AG04449 (cell line): ENCODE results near the gene KIAA1958.

Experiments
- CTCF ChIA-PET: fragments of 350-600 bp; formaldehyde crosslinking; extraction: SDS; loops from one replicate; lab custom pipeline; 2021; ENCODE audit warnings: antibody characterized with exemption; lab: Yijun Ruan, JAX
- POLR2A ChIA-PET: fragments of 400-600, 350-600 bp; formaldehyde crosslinking; extraction: SDS; loops from one replicate; lab custom pipeline; 2020; ENCODE audit warnings: antibody characterized with exemption, inconsistent platforms; lab: Yijun Ruan, JAX
- DNase-seq: peaks from one replicate; pipeline ENCODE4 v3.0.0-alpha.2; 2010; ENCODE audit warnings: low read depth, low spot score
- H3K4me3 ChIP-seq: 2 replicates; pipeline ENCODE4 v1.5.1; 2011; ENCODE audit warnings: low read depth, mild to moderate bottlenecking, control low read depth, low read length
- TF ChIP-seq, protein P1 (sequence below): IDR thresholded peaks from one replicate; pipeline ENCODE4 v1.5.1; 2011; ENCODE audit warnings: mild to moderate bottlenecking, moderate library complexity, low read length, control low read depth, inconsistent platforms; ENCODE audit not compliant: insufficient read depth; ENCODE audit errors: missing control alignments

The KIAA1958 gene

DNA sequence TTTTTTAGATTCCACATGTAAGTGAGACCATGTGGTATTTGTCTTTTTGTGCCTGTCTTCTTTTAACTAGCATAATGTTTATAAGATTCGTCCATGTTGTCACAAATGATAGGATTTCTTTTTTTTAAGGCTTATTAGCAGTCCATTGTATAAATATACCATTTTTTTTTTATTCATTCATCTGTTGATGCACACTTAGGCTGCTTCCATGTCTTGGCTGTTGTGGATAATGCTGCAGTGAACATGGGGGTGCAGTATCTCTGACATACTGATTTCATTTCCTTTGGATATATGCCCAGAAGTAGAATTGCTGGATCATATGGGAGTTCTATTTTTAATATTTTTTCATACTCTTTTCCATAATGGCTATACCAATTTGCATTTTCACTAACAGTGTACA, 48.7 kb downstream of the KIAA1958 start:
- POLR2A ChIA-PET: no interaction called here
- no peak overlapping the region for H3K4me3 ChIP-seq
- TF ChIP-seq, protein P1, sequence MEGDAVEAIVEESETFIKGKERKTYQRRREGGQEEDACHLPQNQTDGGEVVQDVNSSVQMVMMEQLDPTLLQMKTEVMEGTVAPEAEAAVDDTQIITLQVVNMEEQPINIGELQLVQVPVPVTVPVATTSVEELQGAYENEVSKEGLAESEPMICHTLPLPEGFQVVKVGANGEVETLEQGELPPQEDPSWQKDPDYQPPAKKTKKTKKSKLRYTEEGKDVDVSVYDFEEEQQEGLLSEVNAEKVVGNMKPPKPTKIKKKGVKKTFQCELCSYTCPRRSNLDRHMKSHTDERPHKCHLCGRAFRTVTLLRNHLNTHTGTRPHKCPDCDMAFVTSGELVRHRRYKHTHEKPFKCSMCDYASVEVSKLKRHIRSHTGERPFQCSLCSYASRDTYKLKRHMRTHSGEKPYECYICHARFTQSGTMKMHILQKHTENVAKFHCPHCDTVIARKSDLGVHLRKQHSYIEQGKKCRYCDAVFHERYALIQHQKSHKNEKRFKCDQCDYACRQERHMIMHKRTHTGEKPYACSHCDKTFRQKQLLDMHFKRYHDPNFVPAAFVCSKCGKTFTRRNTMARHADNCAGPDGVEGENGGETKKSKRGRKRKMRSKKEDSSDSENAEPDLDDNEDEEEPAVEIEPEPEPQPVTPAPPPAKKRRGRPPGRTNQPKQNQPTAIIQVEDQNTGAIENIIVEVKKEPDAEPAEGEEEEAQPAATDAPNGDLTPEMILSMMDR: no peak

DNA sequence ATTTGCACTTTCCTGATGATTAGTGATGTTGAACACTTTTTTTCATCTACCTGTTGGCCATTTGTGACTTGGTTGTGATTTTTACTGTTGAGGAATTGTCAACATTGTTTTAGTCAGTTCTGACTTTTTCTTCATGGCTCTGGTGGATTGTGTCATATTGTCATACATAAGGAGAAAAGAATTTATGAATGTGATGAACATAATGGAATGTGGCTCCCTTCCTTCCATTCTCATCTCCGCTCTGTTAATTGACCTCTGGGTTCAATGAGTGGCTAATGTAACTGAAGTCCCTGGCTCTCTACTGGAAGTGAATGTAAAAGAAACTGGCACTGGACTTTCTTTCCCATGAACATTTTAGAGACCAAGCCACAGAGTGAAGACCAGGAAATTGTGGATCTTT, 49.2 kb downstream of the KIAA1958 start:
- no peak overlapping the region for H3K4me3 ChIP-seq
- no peak for DNase-seq
- TF ChIP-seq, protein P1: no peak
- ChIA-PET POLR2A (interaction anchor here (0.6 kb wide), 1 partner anchor 33 kb away, joined by 3 read pairs; no protein-coding TSS in a partner anchor), CTCF (no interaction called here)

More for the DNA sequence above, 48.7 kb downstream of the KIAA1958 start:
- DNase-seq: no peak
- CTCF ChIA-PET: no interaction called here

DNA sequence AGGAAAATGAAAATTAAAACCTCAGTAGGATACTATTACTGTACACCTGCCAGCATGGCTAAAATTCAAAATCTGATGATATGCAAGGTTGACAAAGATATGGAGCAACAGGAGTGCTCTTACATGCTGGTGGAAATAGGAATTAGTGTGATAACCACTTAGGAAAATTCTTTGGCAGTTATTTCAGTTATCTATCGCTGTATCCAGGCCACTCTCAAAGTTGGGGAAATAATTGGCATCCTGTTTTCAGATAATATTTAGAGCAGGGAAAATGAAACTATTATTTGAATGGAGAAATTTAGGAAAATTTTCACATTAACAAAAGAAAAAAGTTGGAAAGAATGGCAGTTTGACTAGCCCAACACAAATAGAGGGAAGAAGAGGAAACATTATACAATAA, 50.9 kb downstream of the KIAA1958 start:
- POLR2A ChIA-PET: no interaction called here
- DNase-seq: no peak
- no peak overlapping the region for H3K4me3 ChIP-seq
- TF ChIP-seq, protein P1: no peak
- CTCF ChIA-PET: no interaction called here

DNA sequence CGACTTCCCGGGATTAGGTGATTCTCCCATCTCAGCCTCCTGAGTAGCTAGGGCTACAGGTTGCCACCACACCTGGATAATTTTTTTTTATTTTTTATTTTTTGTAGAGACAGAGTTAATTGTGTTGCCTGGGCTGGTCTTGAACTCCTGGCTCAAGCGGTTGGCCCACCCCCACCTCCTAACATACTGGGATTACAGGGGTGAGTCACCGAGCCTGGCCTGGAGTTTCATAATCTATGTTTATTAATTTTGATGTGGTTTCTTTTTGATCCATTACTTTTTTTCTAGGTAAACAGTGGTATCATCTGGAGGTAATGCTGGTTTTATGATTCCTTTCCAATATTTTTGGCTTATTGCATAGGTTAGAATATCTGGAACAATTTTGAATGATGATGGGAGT, 54.2 kb downstream of the KIAA1958 start:
- TF ChIP-seq, protein P1: no peak
- no peak for DNase-seq
- ChIA-PET POLR2A (no interaction called here), CTCF (no interaction called here)
- H3K4me3 ChIP-seq: no peak overlapping the region

DNA sequence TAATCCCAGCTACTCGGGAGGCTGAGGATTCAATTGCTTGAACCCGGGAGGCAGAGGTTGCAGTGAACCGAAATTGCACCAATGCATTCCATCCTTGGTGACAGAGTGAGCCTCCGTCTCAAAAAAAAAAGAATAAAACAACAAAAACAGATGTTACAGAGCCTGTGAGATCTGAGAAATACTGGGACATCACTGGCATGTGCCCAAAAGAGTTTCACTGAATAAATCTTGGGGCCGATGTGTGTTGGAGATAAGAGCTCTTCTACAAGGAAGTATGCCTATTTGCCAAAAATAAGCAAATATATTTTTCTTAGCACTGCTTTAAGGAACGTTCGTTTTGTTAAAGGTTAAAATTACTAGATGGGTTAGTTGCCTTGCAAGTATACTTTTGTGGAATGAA, 55.1 kb downstream of the KIAA1958 start:
- no peak overlapping the region for H3K4me3 ChIP-seq
- TF ChIP-seq, protein P1: no peak
- CTCF ChIA-PET: no interaction called here
- POLR2A ChIA-PET: interaction anchor here (0.7 kb wide), 1 partner anchor 680 kb away, joined by 4 read pairs; the partner anchor contains the start of gene SLC31A1
- no peak for DNase-seq

DNA sequence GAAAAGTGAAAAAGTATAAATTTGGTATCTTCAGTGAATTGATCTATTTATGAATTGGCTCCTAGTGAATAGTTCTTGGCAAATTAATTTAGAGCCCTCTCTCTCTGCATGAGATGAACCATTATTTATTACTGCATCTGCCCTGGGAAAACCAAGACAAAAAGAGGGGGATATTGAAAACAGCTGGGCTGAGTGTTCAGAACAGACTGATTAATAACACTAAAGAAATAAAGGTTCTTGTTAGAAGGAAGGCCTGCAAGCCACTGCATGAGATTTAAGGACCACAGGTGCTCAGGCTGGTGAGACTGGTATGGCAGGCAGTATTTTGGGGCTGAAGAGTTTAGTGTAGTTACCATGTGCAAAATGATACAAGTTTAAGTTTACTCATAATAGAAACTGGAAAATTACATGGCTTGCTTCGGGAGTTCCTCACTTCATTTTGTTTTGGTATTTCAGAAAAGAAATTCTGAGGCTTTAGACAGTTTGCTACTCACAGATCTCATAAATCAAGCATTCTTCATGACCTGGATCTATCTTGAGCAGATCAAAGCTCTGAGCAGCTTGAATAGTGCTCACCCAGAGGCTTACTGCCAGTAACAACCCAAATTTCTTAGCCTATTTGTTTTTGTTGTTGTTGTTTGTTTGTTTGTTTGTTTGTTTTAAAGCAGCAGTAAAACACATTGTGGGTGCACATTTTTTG, 56.1 kb downstream of the KIAA1958 start:
- DNase-seq: no peak
- ChIA-PET POLR2A (no interaction called here), CTCF (no interaction called here)
- TF ChIP-seq, protein P1: no peak
- no peak overlapping the region for H3K4me3 ChIP-seq
